ES-I3 (cell line): Measurements from ENCODE around the gene DNMT3B.

Source experiments
- H3K36me3 ChIP-seq: 2 replicates; pipeline ENCODE4 v1.6.1; 2013; ENCODE audit warnings: mild to moderate bottlenecking, low read length, control low read depth, moderate library complexity; ENCODE audit not compliant: insufficient read depth
- H3K4me1 ChIP-seq: 2 replicates; pipeline ENCODE4 v1.6.1; 2013; ENCODE audit warnings: mild to moderate bottlenecking, control low read depth, low read length; ENCODE audit not compliant: insufficient read depth
- H3K9ac ChIP-seq: 2 replicates; pipeline ENCODE4 v1.6.1; 2013; ENCODE audit warnings: low read depth, mild to moderate bottlenecking, low read length, moderate library complexity
- H3K9me3 ChIP-seq: 2 replicates; pipeline ENCODE4 v1.6.1; 2013; ENCODE audit warnings: mild to moderate bottlenecking, low read length, moderate library complexity; ENCODE audit not compliant: control insufficient read depth, insufficient read depth

DNMT3B gene

GRCh38 chr20:32773855-32774254 is 11.7 kb downstream of the DNMT3B start:
- no peak overlapping the region for H3K9ac ChIP-seq
- H3K4me1 ChIP-seq: peaks cover 36% of the 10 kb centered on the region
- H3K9me3 ChIP-seq: no peaks in the 10 kb centered on the region
- peaks cover 21% of the 10 kb centered on the region for H3K36me3 ChIP-seq

GRCh38 chr20:32775336-32775991 is 13.3 kb downstream of the DNMT3B start:
- Histone ChIP-seq H3K9ac (no peak overlapping the region), H3K9me3 (no peaks in the 10 kb centered on the region), H3K36me3 (peaks cover 15% of the 10 kb centered on the region), H3K4me1 (peaks cover 47% of the 10 kb centered on the region)

GRCh38 chr20:32777177-32777956 is 15.2 kb downstream of the DNMT3B start:
- Histone ChIP-seq H3K36me3 (peaks cover 34% of the 10 kb centered on the region), H3K9me3 (no peaks in the 10 kb centered on the region), H3K9ac (no peak overlapping the region), H3K4me1 (peaks cover 43% of the 10 kb centered on the region)

GRCh38 chr20:32779500-32780211 is 17.5 kb downstream of the DNMT3B start:
- Histone ChIP-seq H3K36me3 (peaks cover 51% of the 10 kb centered on the region), H3K4me1 (peaks cover 39% of the 10 kb centered on the region), H3K9me3 (no peaks in the 10 kb centered on the region), H3K9ac (no peak overlapping the region)

GRCh38 chr20:32780278-32780677 is 18.1 kb downstream of the DNMT3B start:
- peaks cover 56% of the 10 kb centered on the region for H3K36me3 ChIP-seq
- peaks cover 38% of the 10 kb centered on the region for H3K4me1 ChIP-seq
- H3K9ac ChIP-seq: no peak overlapping the region

GRCh38 chr20:32780749-32781655 is 18.8 kb downstream of the DNMT3B start:
- H3K9ac ChIP-seq: no peak overlapping the region
- H3K4me1 ChIP-seq: peaks cover 31% of the 10 kb centered on the region
- peaks cover 61% of the 10 kb centered on the region for H3K36me3 ChIP-seq
- H3K9me3 ChIP-seq: no peaks in the 10 kb centered on the region

More at GRCh38 chr20:32780278-32780677, 18.1 kb downstream of the DNMT3B start:
- H3K9me3 ChIP-seq: no peaks in the 10 kb centered on the region

GRCh38 chr20:32784369-32785080 is 22.3 kb downstream of the DNMT3B start:
- Histone ChIP-seq H3K9me3 (no peaks in the 10 kb centered on the region), H3K9ac (no peak overlapping the region), H3K4me1 (peaks cover 13% of the 10 kb centered on the region; the same call in 1 of the 2 replicates), H3K36me3 (peaks cover 77% of the 10 kb centered on the region)

- Histone ChIP-seq H3K9me3 (no peaks in the 10 kb centered on the region), H3K4me1 (peaks cover 3% of the 10 kb centered on the region; the same call in 1 of the 2 replicates), H3K36me3 (peaks cover 81% of the 10 kb centered on the region), H3K9ac (no peak overlapping the region)
These were observed 24.0 kb downstream of the DNMT3B start for GRCh38 chr20:32786059-32786760.

GRCh38 chr20:32787168-32787567 is 25.0 kb downstream of the DNMT3B start:
- H3K9me3 ChIP-seq: no peaks in the 10 kb centered on the region
- H3K4me1 ChIP-seq: peaks cover 10% of the 10 kb centered on the region; the same call in 1 of the 2 replicates
- peaks cover 81% of the 10 kb centered on the region for H3K36me3 ChIP-seq
- no peak overlapping the region for H3K9ac ChIP-seq

- Histone ChIP-seq H3K9me3 (no peaks in the 10 kb centered on the region), H3K36me3 (peaks cover 84% of the 10 kb centered on the region), H3K4me1 (peaks cover 10% of the 10 kb centered on the region; the same call in 1 of the 2 replicates), H3K9ac (no peak overlapping the region)
These were observed 27.9 kb downstream of the DNMT3B start for GRCh38 chr20:32789896-32790750.

- peaks cover 10% of the 10 kb centered on the region; the same call in 1 of the 2 replicates for H3K4me1 ChIP-seq
- no peak overlapping the region for H3K9ac ChIP-seq
- no peaks in the 10 kb centered on the region for H3K9me3 ChIP-seq
- peaks cover 86% of the 10 kb centered on the region for H3K36me3 ChIP-seq
These were observed 28.5 kb downstream of the DNMT3B start for GRCh38 chr20:32790751-32791057.

- Histone ChIP-seq H3K9me3 (no peaks in the 10 kb centered on the region), H3K9ac (no peak overlapping the region), H3K4me1 (peaks cover 10% of the 10 kb centered on the region; the same call in 1 of the 2 replicates), H3K36me3 (peaks cover 86% of the 10 kb centered on the region)
These were observed 30.1 kb downstream of the DNMT3B start for GRCh38 chr20:32792316-32792715.
